Uterus (tissue), 4 donors: ENCODE results near the gene MFAP1. TPM values are rescaled to one million over a fixed set of nuclear protein-coding genes. Genes with fewer than 3 reads are reported as not detected.

Experiments
- microRNA counts, 2 donors: library from miRNA; unstranded; fragments of <30 nt; microRNA quantifications; one replicate each; lab custom pipeline; 2016 to 2017
- microRNA-seq: library from miRNA; unstranded; fragments of <30 nt; microRNA quantifications from one replicate; pipeline ENCODE4, GENCODE V29; 2016; ENCODE audit warnings: borderline microRNAs expressed, borderline replicate concordance
- small RNA-seq: library from RNA; depleted of rRNA; stranded (forward); fragments of <200 nt; gene quantifications from one replicate; pipeline ENCODE3, GENCODE V24; 2016
- total RNA-seq, 4 donors: library from RNA; depleted of rRNA in 3 of 4; stranded (reverse); fragments of >200 nt in 3 of 4; gene quantifications; one replicate each; pipeline versions ENCODE4 v1.1.0 to v1.2.4, GENCODE V29; 2014 to 2023
- donor health status: DM: yes; HTN: yes; CAD: no.

Gene MFAP1
- total RNA-seq, 4 donors from 2014 or later = 9.5 to 26.3 (median 15.1) TPM

MicroRNAs encoded within 50 kb of the gene (microRNA counts, 767-probe panel; counts per million panel counts)
- 0 counts per million in 2 donors for microRNA hsa-miR-1282 (lab: Ali Mortazavi, UCI)

Small RNA genes within 50 kb of the gene (microRNA-seq; reads per million reads assigned to microRNA genes)
- gene MIR1282 = not detected

Small RNA genes within 50 kb of the gene (small RNA-seq; reads per million reads assigned to genes)
- gene MIR1282 (not detected), gene RF00019 (not detected)

Other genes starting within 250 kb of the MFAP1 start
- 10 to 100 TPM in 3 of 4 donors, 1 to 10 TPM in 1; 7.1 to 74.8 (median 42.6) TPM for gene PPIP5K1, start 234.5 kb downstream of the MFAP1 start, total RNA-seq
- gene CKMT1B, start 230.7 kb downstream of the MFAP1 start, total RNA-seq = under 1 TPM in 2 of 4 donors, not detected in 2; 0.29 to 0.90 TPM
- 1 to 10 TPM in 1 of 4 donors, under 1 TPM in 2, not detected in 1; under 0.01 to 2.3 (median 0.88) TPM for gene STRC, start 205.9 kb downstream of the MFAP1 start, total RNA-seq
- 10 to 100 TPM in 1 of 4 donors, 1 to 10 TPM in 2, under 1 TPM in 1; 0.51 to 18.9 (median 3.3) TPM for gene CATSPER2, start 175.8 kb downstream of the MFAP1 start, total RNA-seq
- gene CKMT1A, start 130.8 kb downstream of the MFAP1 start, total RNA-seq = not detected
- gene PDIA3, start 78.3 kb downstream of the MFAP1 start, total RNA-seq = 100 to 1,000 TPM in 3 of 4 donors, 10 to 100 TPM in 1; 82.6 to 264 (median 188) TPM
- 1 to 10 TPM in 2 of 4 donors, under 1 TPM in 1, not detected in 1; 0.59 to 9.6 (median 9.6) TPM for gene ELL3, start 47.7 kb downstream of the MFAP1 start, total RNA-seq
- 100 to 1,000 TPM; 131 to 715 (median 367) TPM for gene SERF2, start 32.4 kb downstream of the MFAP1 start, total RNA-seq
- gene SERINC4, start 24.5 kb downstream of the MFAP1 start, total RNA-seq = under 1 TPM in 2 of 4 donors, not detected in 2; 0.28 to 0.49 TPM
- gene HYPK, start 24.1 kb downstream of the MFAP1 start, total RNA-seq = 10 to 100 TPM in 3 of 4 donors, 1 to 10 TPM in 1; 4.8 to 42.3 (median 14.1) TPM
- 100 to 1,000 TPM in 1 of 4 donors, 10 to 100 TPM in 1, 1 to 10 TPM in 1, under 1 TPM in 1; 0.59 to 114 (median 13.0) TPM for gene WDR76, start 2.3 kb upstream of the MFAP1 start, total RNA-seq